DMS53 treated with DMSO at 0.1 percent for 48 hours (cell line): ENCODE data around the gene TNFSF9.
"Not testable (repeated sequence)": the region's sequence is repeated elsewhere in the genome, so short reads cannot be mapped to it uniquely, and the experiment has no call there.

ENCODE experiments used
- DNase-seq: peaks from one replicate; lab custom pipeline; 2025; ENCODE audit not compliant: unreplicated experiment; lab: John Stamatoyannopoulos, UW

TNFSF9 gene

DNA sequence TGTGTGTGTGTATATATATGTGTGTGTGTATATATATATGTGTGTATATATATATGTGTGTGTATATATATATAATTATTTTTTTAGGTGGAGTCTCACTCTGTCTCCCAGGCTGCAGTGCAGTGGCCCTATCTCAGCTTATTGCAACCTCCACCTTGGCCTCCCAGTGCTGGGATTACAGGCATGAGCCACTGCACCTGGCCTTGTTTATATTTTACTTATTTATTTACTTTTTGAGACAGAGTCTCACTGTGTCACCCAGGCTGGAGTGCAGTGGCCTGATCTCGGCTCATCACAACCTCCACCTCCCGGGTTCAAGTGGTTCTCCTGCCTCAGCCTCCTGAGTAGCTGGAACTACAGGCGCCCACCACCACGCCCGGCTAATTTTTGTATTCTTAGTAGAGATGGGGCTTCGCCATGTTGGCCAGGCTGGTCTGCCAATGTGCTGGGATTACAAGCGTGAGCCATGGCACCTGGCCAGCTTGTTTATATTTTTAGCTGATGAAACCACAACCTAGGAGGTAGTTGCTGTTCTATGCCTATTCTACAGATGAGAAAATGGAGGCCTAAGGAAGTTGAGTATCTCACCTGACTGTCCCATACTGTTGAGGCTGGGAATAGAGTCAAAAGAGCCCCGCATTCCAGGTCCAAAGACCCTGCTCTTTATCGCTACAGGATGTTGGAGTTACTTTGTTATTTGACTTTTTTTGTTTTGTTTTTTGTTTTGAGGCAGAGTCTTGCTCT is 22.6 kb upstream of the TNFSF9 start:
- not testable (repeated sequence) for DNase-seq

DNA sequence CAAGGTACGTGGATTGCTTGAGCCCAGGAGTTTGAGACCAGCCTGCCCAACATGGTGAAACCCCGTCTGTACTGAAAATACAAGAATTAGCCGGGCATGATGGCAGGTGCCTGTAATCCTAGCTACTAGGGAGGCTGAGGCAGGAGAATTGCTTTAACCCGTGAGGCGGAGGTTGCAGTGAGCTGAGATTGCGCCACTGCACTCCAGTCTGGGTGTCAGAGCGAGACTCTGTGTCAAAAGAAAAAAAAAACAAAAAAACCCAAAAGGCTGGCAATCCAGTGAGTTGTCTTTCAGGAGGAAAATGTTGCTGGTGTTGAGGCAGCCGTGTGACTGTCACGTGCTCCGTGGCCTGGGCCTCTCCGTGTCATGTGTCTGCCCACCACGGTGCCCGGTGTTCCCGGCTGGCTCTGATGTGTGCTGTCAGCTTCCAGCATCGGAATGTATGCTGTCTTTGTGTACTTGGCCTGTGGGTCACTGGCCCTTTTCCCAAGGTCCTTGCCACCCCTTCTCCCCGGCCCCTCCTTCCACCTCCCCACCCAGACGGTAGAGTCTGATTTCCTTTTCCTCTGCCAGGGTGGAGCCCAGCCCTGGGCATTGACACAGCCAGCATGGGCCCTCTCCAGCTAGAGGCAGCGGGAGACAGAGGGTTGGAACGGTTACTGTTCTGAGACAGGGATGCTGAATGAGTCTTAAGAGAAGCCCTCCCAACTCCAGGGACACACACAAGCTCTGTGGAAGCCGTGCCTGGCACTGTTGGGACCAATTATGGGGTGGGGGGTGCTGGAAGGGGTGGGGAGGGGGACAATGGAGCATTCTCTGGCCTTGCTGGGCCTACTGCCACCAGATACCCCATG is 21.5 kb upstream of the TNFSF9 start:
- DNase-seq, result no peak

DNA sequence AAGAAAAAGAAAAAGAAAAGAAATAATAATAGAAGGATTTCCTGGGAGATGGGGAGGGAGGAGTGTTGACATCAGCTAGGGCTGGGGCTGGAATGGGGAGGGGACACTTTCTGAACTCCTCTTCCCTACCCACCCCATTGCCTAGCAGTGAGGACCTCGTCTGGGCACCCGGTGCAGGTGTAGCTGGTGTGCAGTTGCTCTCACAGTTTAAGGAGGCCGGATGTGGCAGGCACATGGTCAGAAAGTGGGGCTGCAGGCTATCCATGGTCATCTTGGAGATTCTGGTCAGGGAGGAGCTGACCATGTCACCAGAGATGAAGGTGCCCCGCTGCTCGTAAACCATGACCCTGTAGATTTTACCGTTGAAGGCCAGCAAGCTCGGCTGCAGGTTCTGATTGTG is 20.2 kb upstream of the TNFSF9 start:
- DNase-seq, result no peak

DNA sequence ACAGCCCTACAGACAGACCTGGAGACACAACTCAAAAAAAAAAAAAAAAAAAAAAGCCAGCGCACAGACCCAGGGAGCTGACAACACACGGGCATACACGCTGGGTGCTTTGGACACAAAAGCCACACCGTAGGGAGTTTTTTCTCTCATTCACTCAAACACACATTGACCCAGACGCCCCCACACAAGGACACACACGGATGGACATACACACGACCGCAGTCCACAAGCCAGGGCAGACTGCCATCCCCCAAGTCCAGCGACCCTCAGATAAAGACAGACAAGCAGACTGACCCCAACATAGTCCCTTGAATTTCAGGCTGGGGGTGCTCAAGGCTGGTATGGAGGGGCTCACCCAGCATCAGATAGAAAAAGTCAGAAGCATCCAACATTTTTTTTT is 16.7 kb upstream of the TNFSF9 start:
- DNase-seq, result no peak

DNA sequence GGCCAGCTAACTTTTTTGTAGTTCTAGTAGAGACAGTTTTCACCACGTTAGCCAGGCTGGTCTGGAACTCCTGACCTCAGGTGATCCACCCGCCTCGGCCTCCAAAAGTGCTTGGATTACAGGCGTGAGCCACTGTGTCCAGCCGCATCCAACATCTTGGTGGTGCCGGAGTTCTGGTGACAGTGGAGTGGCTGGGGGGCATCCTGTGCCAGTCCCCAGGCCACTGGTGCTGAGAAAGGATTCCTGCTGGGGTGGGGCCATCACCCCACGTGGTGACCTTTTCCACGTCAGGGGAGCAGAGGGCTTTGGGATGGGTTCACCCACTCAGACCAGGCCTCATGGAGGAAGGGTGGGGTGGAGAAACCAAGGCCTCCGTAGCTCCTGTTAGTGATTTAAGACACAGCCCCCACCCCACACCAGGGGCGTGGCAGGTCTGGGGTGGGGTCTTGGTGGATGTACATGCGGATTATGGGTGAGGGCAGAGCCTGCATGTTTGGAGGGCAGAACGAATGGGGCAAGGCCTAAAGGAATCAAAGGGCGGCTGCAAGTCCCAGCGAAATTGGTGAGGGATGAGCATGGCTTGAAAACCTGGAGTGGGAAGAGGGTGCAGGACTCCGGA is 15.8 kb upstream of the TNFSF9 start:
- no peak for DNase-seq

DNA sequence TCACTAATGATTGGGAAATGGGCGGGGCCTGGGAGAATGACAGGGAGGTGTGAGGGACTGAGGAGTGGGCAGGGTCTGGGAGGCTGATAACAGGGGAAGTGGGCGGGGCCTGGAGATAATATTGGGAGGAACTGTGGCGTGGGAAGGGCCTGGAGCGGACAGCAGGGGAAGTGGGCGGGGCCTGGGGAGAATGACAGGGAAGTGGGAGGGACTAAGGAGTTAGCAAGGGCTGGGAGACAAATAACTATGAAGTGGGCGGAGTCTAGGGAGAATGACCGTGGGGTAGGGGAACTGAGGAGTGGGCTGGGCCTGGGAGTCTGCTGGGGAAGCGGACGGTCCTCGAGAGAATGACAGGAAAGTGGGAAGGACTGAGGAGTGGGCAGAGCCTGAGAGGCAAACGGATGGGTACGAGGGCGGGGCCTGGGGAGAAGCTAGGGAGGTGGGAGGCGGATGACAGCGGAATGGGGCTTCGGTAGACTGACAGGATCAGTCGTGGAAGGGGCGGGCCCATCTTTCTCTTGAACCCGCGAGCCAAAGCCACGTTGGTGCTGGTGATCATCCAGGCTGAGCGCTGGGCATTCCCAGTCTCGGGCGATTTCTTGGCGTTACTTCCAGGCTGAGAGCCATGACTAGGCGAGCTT is 14.7 kb upstream of the TNFSF9 start:
- DNase-seq, result peak; percentile 44

DNA sequence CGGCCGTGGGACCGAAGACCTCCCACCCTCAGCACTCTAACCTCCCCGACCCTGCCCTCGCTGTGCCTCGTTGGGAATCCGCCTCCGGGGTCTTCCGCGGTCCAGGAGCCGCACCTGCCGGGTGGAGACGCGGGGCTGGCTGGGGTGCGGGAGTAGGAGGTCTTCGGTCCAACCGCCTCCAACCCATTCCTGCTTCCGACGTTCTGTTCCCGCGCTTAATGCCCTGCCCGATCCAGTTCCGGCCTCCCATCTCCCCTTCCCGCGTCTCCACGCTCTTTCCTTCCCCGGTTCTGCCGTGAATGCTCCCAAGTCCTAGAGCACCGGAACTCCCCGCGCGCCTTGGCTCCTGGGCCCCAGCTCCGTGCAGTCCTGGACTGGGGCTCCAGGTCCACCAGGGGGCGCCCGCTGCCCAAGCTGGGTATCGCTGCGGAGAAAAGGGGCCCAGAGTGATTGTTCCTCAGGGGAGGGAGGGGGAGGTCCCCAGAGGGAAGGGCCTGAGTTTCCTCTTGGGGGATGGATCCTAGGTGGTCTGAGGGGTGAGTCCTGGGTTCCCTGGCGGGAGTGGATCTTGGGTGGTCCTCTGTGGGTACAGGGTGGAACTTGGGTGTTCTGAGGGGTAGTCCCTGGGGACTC is 14.1 kb upstream of the TNFSF9 start:
- peak; percentile 31 for DNase-seq

DNA sequence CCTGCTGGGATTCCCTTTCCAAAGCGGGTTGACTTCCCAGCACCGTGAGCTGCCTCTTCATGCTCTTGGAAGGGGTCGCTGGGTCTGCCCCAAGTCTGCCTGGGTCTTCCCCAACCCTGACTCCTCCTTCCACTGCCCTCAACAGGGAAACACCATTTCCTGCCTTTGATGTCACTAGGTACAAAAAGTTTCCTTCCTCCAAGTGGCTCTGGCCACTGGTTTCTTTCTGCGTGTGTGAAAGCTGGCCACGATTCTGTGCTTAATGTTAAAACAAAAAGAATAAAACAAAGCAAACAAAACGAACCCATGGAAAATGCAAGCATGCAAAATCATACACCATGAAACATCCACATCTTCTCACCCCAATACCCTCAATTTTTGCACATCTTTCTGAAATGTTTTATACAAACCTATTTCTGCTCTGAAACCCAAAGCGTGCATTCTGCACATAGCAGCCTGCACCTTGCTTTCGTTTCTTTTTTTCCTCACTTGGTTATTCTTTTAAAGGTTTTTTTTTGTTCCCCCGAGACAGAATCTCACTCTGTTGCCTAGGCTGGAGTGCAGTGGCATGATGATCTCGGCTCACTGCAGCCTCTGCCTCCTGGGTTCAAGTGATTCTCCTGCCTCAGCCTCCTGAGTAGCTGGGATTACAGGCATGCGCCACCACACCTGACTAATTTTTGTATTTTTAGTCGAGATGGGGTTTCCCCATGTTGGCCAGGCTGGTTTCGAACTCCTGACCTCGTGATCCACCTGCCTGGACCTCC is 12.5 kb upstream of the TNFSF9 start:
- no peak for DNase-seq

DNA sequence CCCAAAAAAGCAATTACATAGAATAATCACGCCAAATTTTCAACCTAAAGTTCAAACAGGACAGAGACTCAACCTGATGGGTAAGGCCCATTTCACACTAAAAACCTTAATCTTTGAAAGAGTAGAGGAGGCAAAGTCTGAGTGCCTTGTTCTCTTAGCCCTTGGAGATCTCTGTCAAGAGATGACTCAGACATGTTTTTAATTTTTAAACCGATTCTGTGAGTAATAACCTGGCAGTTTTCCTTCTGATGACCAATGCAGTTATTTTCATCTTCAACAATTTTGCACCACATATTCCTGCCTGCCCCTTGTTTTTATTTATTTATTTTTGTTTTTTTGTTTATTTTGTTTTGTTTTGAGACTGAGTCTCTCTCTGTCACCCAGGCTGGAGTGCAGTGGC is 11.5 kb upstream of the TNFSF9 start:
- DNase-seq, result no peak

DNA sequence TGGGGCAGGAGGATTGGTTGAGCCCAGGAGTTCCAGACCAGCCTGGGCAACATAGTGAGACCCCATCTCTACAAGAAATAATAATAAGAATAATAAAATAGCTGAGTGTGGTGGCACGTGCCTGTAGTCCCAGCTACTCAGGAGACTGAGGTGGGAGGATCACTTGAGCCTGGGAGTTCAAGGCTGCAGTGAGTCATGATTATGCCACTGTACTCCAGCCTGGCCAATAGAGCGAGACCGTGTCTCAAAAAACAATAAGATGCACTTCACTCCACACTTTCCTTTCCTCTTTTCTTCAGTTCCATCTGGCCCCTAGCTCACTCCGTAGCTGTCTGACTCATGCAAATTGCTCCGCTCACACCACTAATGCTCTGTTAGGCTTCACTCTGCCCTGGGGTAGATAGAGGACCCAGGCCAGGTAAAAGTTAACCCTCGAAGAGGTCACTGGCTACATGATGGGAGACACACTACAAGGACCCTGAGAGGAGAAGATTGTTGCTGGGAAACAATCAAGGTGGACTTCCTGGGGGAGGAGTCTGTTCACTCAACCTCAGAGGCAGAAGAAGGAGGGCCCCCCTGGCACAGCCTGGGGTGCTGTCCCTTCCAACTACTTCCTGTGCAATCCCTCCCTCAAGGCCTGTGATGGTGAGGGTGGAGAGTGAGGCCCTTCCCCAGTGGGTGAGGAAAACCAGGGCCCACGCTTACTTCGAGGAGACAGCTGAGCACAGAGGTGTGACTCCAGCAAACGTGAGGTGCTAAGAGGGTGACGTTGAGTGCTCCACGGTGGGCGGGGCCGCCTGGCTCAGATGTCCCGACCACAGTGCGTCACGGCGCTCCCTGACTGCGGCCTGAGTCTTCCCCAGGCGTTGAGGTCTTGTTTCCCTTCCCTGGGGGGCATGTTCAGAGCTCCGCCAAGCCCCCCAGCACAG is 8.8 kb upstream of the TNFSF9 start:
- DNase-seq, result no peak

DNA sequence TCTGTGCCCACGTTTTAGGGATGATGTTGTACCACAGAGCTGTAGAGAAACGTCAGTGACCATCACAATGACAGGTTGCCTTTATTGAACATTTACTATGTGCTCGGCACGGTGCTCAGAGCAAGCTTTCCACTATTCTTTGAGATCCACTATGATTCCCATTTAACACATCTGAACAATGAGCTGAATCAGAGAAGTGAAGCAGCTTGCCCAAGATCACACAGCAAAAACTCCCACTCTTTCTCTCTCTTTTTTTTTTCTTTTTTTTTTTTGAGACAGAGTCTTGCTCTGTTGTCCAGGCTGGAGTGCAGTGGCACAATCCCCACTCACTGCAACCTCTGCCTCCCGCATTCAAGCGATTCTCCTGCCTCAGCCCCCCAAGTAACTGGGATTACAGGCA is 8.1 kb upstream of the TNFSF9 start:
- no peak for DNase-seq

DNA sequence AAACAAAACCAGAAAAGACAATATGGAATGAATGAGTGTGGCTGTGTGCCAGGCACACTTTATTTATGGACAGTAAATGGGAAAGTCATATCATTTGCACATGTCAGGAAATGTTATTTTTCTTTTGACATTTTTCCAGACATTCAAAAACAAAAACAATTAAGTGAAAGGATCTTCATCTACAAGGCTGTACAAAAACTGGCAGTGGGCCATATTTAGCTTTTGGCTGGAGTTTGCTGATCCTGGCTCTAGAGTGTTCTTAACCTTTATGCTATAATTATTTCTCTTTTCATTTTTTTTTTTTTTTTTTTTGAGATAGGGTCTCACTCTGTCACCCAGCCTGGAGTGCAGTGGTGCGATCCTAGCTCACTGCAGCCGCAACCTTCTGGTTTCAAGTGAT is 6.5 kb upstream of the TNFSF9 start:
- no peak for DNase-seq

DNA sequence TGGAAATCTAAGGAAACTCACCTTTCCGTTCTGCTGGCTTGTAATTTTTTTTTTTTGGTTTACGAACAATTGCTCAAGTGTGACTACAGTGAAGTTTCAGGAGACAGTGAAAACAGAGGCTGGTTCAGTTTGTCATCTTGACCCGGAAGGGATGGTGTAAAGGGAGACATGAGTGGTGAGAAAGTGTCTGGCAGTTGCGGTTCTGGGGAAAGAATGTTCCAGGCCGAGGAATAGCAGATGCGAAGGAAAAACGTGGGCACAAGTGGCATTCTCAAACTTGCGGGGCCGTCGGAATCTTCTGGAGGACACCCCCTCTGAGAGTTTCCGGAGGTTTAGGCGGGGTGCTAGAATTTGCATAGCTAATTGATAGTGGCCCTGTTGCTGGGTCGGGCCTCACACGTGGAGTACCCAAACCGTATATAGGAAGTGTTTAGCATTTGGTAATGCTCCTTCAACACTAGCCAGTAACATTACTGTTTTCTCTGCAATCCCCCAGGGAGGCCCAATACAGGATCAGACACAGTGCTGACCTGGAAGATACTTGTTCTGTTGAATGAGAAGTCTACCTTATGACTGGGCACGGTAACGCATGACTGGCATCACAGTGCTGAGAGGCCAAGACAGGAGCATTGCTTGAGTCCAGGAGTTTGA is 2.8 kb upstream of the TNFSF9 start:
- DNase-seq, result no peak

DNA sequence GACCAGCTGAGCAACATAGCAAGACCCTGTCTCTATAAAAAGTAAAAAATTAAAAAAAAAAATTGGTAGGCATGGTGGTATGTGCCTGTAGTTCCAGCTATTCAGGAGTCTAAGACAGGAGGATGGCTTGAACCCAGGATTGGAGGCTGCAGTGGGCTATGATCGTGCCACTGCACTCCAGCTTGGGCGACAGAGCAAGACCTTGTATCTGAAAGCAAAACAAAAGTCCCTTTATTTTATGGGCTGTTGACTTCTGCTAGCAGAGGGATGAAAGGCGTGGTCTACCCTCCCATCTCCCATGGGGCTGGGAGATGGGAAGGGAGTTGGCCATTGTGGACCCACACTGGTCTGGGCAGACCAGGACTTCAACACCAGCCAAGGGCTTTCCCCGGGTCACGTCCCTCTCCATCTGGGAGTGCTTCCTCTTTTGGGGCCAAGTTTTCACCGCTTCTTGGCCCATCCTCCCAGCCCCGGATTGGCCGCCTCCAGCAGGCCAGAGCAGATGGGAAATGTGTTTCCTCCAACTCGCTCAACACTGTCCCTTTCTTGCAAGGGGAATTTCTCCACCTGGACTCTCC is 2.2 kb upstream of the TNFSF9 start:
- DNase-seq, result no peak

DNA sequence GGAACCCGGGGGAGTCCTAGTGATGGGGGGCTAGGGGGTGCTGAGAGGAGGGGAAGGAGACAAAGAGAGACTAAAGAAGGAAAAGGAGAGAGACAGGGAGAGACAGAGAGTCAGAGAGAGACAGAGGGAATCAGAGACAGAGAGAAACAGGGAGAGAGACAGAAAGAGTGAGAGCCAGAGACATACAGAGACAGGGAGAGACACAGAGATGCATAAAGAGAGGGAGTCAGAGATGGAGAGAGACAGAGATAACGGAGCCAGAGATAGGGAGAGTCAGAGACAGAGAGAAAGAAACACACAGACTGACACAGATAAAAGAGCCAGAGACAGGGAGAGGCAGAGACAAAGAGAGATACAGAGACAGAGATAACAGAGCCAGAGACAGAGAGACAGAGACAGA is 1.5 kb upstream of the TNFSF9 start:
- no peak for DNase-seq

DNA sequence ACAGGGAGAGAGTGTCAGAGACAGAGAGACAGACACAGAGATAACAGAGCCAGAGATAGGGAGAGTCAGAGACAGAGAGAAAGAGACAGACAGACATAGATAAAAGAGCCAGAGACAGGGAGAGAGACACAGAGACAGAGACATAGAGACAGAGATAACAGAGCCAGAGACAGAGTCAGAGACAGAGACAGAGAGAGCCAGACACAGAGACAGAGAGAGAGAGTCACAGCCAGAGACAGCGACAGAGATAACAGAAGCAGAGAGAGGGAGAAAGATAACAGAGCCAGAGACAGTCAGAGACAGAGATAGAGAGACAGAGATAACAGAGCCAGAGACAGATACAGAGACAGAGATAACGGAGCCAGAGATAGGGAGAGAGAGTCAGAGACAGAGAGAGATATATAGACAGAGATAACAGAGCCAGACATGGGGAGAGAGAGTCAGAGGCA is 865 bp upstream of the TNFSF9 start:
- DNase-seq, result no peak

DNA sequence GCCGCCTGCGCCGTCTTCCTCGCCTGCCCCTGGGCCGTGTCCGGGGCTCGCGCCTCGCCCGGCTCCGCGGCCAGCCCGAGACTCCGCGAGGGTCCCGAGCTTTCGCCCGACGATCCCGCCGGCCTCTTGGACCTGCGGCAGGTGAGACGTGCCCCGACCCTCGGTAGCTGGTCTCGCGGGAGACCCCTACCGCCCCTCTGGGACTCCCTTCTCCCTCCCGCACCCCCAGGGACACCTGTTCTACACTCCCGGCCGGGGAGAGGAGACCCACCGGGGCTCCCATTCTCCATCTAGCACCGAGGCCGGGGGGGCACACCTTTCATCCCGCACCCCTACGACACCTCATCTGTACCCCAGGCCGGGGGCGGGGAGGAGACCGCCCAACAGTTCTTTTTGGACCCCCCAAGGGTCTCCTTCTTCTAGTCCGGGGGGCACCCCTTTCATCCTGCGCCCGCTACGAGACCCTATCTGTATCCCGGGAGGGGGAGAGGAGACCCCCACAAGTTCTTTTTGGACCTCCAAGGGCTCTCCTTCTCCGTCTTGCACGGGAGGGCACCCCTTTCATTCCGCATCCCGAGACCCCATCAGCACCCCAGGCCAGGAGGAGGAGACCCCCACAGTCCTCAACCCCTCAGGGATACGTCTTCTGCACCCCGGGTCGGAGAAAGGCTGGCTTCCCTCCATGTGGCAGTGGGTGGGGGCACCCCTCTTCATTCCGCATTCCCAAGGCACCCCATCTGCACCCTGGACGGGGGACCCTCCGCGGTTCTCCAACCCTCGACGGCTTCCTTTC is 533 bp downstream of the TNFSF9 start:
- DNase-seq, result no peak

DNA sequence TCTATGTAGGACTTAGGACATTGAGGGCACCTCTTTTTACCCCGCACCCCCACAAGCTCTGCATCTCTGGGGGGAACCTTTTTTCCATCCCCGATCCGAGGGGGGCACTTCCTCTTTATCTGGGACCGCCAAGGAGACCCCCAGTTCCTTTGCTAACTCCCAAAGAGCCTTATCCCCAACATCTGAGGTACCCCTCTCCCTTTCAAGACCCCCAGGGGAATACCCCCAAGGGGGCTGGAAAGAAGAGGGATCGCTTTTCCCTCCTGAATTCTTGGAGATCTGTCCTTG is 1.1 kb downstream of the TNFSF9 start:
- DNase-seq, result no peak
